Articular chondrocyte of knee joint (primary cell): ENCODE results near the gene RGS12. TPM values are rescaled to one million over a fixed set of nuclear protein-coding genes. Genes with fewer than 3 reads are reported as not detected.

Experiments used
- total RNA-seq: library from RNA; depleted of rRNA; stranded (reverse); fragments of >200 nt; gene quantifications from 2 replicates; pipeline ENCODE4 v1.2.3, GENCODE V29; 2012

Gene RGS12
- total RNA-seq = 19.5 and 25.7 TPM in 2 replicates

GRCh38 chr4:3292571-3293400 is at the start of gene RGS12:
RGS12 (plus strand) TSS chr4:3293021; CDS start chr4:3316171, 23,150 bp downstream.

GRCh38 chr4:3248811-3249661 is 43.8 kb upstream of the RGS12 start, which contains the start of gene MSANTD1:
MSANTD1 (plus strand) TSS chr4:3249159; CDS start chr4:3249223, 64 bp downstream.

Other genes starting within 250 kb of the RGS12 start
- gene HTT-AS, start 218.5 kb upstream of the RGS12 start, total RNA-seq = not detected in 2 replicates
- 40.6 and 49.0 TPM in 2 replicates for gene HTT, start 218.3 kb upstream of the RGS12 start, total RNA-seq
- 0.65 TPM in 2 replicates for gene MSANTD1, start 43.9 kb upstream of the RGS12 start, total RNA-seq
- 0.32 TPM in 1 of 2 replicates, not detected in the other for gene HGFAC, start 148.9 kb downstream of the RGS12 start, total RNA-seq
- gene DOK7, start 170.3 kb downstream of the RGS12 start, total RNA-seq = 0.13 and 0.22 TPM in 2 replicates
- 98.2 and 100 TPM in 2 replicates for gene LRPAP1, start 239.4 kb downstream of the RGS12 start, total RNA-seq